NOMO-1 treated with DMSO at 0.1 percent for 48 hours (cell line): ENCODE data around the gene YIF1A.
"Not testable (repeated sequence)": the region's sequence is repeated elsewhere in the genome, so short reads cannot be mapped to it uniquely, and the experiment has no call there.

Source experiments
- DNase-seq: peaks from one replicate; lab custom pipeline; 2025; ENCODE audit not compliant: unreplicated experiment; lab: John Stamatoyannopoulos, UW

The YIF1A gene

DNA sequence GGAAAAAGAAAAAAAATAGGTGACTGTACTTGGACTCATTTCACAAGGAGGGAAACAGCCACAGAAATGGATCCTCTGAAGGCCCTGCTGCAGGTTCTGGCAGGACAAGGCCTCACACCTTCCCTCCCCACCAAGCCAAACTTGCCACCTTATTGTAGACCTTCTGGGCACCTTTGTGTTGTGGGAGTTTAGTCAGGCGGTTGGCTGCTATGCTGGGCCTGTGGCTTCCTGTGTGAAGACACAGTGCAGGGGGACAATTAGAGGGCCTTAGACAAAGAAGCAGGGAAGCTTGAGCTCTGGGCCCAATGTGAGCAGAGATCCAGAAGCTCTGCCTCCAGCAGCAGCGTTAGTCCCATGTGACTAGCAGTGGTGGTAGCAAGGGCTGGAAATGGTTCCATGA, 16.3 kb downstream of the YIF1A start:
- DNase-seq = no peak

DNA sequence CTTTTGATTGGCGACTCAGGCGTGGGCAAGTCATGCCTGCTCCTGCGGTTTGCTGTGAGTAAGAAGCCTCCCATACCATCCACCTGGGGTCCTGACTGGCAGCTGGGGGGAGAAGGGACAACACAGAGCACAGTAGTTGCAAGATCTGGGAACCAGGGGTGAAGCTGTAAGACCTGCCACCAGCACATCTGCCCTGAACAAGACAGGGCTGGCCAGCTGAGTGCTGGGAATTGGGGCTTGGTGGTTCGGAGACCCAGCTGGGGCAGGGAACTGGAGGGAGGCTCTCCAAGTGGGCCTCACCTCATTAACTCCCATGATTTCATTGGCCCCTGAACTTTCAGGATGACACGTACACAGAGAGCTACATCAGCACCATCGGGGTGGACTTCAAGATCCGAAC, 17.1 kb downstream of the YIF1A start:
- no peak for DNase-seq

DNA sequence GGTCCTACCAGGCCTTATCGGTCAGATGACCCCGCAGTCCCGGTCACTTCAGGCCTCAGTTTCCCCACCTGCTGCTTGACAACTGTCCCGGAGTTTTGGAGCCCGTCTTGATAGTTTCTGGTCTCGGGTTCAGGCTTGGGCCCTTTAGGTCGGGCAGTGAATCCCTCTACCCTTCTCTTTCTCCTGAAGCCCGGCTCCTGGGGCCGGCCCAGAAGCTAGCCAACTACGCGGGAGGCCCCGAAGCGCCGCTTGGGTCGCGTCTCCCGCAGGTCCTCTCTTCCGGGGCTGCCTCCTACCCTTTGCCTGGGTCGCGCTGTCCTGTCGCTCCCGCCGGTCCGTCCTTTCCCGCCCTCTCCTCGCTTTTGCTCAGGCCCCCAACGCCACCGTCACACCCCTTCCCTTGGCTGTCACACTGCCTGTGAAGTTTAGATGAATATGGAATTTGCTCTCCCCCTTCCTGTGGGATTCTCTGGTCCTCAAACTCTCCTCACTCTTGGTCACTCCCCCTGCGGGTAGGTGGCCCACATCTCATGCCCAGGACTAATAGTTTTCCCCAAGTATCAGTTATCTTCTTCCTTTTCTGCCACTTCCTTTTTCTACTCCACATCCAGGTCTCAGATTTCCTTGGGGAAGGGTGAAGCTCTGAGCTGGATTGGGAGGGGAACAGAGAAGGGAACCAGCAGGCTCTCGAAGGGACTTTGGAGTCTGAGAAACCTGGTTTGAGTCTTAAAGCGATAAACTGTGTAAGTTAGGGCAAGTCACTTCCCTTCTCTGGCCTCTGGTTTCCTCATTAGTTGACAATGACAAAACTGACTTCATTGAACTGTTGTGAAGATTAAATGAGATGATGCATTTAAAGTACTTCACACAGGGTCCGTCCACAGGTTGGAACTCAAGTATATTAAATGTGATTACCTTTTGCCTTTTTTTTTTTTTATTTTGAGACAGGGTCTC, 19.7 kb downstream of the YIF1A start:
- DNase-seq = peak; percentile 43

DNA sequence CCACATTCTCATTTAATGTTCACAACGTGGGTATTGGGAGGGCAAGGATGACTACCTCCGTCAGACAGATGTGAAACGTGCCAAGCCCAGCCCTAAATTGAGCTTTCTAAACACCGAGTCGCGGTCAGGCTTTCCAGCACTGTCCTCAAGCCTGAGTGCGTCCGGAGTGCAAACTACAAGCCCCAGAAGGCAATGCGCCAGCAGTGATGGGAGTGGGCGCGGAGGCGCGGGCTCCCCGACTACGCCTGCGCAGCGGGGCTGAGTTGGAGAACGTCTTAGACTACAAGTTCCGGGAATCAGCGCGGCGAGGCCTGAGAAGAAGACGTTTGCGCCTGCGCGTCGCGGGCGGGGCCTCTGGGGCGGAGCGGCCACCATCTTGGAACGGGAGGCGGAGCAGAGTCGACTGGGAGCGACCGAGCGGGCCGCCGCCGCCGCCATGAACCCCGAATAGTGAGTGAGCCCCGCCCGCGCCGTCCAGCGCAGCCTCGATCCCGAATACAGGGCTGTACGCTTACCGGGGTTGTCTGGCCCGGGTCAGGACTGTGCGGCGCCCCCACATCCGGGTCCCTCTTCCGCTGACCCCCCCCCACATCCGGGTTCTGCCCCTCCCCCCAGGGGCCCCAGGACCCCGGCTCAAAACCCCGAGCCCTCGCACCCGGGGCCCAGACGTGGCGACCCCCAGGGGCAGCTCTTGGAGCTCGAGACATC, 20.5 kb downstream of the YIF1A start, which contains the start of gene RAB1B:
Gene RAB1B, plus strand, starts transcription at position 396 of the 708 bp plus-strand sequence. Its CDS starts 41 bp downstream, at position 437.
- peak; percentile 98 for DNase-seq

DNA sequence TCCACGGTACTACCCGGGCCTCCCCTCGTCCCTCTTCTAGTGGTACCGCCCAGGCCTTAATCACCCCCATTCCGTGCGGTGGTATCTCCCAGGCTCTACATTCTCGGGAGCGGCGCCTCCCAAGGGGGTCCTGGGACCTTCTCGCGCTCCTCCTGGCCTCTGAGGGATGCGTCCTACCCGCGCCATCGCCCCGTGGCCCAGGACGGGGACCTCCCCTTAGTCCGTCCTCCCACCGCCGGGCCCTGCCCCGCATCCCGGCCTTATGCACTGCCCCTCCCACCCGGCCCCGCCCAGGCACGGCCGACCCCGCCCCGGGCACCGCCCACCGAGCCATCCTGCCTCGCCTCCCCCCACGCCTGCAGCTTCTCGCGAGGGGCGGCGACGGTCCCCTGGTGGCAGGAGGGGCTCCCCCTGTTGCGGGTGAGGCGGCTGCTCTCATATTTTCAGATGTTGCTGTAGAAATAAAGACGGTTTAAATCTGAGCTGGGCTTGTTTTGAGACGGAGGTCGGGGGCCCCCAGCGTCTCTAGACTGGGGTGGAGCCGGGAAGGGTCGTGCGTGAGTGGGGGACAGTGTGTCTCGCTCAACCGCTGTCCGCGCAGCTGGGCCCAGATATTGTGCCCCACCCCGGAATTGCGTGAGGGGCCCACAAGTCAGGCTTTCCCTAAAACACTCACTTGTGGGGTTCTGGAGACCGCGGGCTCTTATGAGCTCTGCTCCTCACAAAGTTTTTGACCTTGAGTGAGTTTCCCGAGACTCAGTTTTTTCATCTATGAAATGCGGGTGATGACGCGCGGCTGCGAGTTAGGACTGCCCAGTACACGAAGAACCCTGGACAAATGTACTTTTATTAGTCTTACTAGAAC, 21.3 kb downstream of the YIF1A start:
- DNase-seq = peak; percentile 68

DNA sequence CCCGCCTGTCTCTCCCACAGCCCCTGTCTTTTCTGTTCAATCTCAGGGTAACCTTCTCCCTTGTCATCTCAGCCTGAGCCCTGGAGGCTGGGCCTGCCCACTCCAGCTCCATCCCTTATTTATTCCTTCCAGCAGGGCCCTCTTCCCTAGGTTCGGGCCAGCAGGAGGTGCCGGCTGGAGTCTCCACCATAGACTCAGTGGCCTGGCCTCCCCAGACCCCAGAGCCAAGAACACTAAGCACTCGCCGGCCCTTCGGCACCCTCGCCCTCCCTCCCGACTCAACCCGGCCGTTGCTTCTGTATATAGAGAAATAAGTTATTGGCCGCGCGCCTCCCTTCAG, 21.9 kb downstream of the YIF1A start:
- DNase-seq = no peak

DNA sequence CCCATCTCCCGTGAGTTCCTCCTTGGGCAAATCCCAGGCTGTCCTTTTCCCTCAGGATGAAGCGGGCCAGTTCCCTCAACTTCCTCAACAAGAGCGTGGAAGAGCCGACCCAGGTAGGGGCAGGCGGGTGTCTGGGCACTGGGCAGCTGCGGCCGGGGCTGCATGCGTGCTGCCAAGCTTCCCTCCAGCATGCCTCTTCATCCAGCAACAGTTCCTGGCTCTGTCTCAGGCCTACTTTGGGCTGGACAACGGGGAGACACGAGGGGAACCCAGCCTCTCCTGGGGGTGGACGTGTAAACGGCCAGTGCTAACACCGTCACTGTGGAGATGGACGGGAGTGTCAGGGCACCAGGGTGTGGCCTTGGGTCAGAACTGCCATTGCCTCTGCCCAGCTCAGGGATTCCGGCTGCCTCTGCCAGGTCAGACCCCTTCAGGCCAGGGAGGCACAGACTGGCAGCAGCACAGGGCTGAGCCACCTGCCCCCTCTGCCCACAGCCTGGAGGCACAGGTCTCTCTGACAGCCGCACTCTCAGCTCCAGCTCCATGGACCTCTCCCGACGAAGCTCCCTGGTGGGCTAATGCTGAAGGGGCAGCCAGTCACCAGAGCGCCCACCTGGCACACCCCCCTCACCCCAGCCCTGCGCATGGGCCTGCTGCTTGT, 22.4 kb downstream of the YIF1A start:
- no peak for DNase-seq

DNA sequence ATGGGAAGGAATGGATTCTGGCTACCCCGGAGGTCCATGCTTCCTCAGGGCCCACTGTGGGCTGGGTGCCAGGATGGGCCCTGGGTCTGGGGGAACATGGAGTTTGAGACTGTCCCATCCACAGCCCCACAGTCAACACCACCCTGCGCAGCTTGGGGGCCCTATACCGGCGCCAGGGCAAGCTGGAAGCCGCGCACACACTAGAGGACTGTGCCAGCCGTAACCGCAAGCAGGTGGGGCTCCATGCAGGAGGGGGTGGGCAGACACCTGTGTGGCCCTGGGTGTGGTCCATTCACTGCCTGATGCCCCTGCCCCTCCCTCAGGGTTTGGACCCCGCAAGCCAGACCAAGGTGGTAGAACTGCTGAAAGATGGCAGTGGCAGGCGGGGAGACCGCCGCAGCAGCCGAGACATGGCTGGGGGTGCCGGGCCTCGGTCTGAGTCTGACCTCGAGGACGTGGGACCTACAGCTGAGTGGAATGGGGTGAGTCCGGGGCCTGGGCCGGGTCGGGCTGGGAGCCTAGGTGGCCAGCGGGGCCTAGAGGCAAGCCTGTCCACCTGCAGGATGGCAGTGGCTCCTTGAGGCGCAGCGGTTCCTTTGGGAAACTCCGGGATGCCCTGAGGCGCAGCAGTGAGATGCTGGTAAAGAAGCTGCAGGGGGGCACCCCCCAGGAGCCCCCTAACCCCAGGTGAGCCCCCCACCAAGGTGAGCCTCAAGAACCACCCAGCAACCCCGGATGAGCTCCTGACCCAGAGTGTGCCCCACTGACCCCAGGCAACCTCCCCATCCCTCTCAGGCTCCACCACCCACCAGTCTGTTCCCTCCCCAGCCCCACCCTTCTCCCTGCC, 23.2 kb downstream of the YIF1A start:
- DNase-seq = no peak

DNA sequence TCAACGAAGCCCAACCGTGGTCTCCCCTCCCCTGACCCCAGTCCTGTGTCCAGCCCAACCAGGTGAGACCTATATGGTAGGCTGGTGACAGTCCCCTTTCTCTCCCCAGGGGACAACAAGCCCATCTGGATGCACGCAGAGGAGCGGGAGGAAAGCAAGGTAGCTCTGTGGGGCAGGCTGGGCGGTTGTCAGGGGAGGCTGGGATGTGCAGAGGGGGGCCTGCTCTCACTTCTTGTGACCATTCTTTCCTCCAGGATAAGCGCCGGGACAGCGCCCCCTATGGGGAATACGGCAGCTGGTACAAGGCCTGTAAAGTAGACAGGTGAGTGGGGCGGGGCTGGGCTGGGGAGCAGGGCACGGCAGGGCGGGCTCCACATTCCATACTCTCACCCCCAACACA, 24.0 kb downstream of the YIF1A start:
- DNase-seq = no peak

DNA sequence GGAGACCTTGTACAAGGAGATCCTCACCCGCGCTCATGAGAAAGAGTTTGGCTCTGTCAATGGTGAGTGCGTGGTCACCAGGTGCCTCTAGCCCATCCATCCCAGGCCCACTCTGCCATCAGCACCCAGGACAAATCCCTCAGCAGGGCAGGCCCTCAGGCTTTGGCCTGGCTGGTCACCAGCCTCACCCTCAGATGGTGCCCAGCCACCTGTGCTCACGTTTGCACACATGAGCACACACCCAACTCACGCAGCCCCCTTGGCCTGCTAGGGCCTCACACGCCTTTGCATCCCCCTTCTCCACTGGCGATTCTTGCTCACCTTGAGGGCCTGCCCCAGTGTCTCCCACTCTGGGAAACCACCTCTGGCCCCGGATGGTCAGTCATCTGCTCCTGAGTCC, 24.6 kb downstream of the YIF1A start:
- DNase-seq = no peak

DNA sequence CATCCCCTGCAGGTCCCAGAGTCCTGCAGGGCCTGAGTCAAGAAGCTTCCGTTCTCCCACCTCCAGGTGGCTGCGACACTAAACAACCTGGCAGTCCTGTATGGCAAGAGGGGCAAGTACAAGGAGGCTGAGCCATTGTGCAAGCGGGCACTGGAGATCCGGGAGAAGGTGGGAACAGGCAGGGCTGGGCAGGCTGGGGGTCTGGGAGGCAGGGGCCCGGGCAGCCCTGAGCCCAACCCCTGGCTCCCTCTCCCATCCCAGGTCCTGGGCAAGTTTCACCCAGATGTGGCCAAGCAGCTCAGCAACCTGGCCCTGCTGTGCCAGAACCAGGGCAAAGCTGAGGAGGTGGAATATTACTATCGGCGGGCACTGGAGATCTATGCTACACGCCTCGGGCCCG, 25.2 kb downstream of the YIF1A start:
- DNase-seq = no peak

DNA sequence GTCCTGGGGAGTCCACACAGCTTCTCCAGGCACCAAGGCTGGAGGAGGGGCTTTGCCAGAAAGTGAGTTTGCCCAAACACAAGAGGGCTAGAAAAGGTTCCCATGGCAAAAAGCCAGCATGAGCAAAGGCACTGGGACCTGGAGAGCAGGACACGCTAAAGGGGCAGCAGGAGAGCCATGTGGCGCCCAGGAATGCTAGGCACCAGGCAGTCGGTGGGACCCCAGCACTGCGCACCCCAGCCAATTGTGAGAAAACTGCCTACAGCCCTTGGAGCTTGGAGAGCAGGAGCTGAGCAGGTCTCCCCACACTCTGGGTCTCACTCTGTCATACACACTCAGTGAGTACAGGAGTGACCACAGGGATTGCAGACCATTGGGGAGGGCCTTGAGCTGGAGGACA, 25.7 kb downstream of the YIF1A start:
- DNase-seq = no peak

DNA sequence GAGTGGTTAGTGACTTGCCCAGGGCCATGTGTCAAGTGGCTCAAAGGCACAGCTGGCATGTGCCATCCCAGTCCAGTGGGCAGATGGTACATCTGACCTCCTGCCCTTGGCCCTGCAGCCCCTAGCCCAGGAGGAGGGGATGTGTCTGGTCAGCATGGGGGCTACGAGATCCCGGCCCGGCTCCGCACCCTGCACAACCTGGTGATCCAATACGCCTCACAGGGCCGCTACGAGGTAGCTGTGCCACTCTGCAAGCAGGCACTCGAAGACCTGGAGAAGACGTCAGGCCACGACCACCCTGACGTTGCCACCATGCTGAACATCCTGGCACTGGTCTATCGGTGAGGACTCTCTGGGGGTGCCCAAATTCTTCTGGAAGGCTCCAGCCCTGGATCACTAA, 26.2 kb downstream of the YIF1A start:
- no peak for DNase-seq

DNA sequence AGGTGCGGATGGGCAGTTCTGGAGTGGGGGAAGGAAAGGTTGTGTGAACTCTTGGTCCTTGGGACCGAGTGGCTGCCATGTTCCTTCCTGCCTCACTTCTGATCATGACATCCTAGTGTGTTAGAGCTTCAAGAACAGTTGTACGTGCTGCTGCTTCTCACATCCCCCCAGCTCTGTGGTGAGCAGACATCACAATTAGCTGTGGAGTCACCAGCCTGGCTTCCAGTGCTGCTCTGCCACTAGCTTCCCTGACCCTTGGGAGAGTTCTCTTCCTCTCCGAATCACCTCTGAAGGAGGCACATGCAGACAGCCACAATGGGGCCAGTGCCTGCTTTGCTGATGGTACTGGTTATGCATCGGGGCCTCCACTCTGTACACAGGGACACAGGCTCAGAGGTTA, 26.8 kb downstream of the YIF1A start:
- no peak for DNase-seq

DNA sequence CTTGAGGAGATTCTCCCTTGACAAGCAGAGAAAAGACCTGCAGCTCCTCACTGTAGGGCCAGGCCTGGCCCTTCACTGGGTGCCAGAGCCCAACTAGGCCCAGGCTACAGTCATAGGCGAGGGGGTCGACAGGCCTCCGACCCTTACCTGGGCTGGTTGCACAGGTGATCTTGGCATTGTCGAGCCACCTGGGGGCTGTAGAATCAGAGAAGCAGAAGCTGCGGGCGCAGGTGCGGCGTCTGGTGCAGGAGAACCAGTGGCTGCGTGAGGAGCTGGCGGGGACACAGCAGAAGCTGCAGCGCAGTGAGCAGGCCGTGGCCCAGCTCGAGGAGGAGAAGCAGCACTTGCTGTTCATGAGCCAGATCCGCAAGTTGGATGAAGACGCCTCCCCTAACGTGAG, 27.4 kb downstream of the YIF1A start:
- no peak for DNase-seq

DNA sequence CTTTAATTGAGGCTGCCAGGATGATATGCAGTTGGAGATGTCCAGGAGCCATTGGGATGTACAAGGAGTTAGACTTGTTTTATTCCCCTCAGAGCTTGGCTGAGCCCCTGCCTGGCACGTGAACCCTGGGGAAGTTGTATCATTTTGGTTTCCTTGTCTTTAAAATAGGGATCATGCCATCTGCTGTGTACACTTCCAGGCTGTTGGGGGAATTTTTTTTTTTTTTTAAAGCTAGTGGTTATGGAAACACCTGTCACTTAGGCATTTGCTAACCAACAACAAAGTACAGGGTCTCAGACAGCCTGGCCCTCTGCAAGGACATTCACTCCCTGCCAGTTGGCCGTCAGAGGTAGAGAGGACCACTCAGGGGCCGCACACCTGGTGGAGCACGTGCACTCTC, 29.0 kb downstream of the YIF1A start:
- no peak for DNase-seq

DNA sequence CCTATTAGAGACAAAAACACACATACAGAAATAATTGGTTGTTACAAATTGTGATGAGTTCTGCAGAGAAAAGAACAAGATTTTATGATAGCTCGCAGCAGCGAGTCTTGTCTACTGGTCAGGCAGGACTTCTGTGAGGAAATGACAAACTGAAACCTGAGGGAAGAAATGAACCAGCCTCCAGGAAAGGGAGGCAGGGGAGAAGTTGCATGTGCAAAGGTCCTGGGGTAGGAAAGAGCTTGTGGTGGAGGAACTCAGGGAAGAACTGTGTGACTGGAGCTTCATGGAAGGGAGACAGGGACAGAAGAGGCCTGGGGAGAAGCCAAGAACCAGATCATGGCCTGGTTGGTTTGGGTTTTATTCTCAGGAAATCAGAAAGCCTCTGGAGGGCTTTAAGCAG, 29.7 kb downstream of the YIF1A start:
- DNase-seq = no peak

DNA sequence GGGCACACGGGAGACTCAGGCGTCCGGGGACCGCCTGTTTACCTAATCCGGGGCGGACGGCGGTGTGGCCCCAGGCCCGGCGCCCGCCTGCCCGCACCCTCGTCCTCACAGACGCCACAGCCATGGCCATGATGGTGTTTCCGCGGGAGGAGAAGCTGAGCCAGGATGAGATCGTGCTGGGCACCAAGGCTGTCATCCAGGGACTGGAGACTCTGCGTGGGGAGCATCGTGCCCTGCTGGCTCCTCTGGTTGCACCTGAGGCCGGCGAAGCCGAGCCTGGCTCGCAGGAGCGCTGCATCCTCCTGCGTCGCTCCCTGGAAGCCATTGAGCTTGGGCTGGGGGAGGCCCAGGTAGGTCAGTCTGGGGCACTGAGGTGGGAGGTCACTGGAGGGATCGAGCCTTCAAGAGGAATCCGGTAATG, 30.5 kb downstream of the YIF1A start:
- DNase-seq = no peak

DNA sequence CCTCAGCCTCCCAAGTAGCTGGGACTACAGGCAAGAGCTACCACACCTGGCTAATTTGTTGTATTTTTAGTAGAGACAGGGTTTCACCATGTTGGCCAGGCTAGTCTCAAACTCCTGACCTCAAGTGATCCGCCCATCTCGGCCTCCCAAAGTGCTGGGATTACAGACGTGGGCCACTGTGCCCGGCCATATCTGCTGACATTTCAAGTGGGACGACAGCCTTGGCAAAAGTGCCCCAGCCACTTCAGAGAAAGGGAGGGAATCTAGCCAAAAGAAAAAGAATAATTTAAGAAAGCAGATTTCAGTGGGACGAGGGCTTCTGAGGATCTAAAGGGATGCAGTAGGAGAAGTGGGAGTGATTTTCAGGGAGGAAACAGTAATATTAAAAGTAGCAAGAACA, 35.9 kb downstream of the YIF1A start:
- not testable (repeated sequence) for DNase-seq

DNA sequence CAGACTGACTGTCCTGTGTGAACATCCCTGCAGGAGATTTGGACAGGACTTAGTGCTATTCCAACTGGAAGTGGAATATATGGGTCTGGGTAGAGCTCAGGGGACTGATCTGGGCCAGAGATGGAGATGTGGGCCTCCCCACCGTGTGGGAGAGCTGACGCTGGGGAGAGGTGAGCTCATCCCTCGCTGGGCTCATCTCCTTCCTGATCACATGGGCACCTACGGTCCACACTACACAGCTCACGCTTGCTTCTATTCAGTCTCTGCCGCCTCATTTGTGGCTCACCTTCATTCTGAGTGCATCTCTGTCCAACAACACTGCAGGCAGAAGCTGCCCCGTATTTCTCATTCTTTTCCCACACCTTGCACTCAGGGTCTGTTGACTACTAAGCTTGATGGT, 37.1 kb downstream of the YIF1A start:
- DNase-seq = no peak
